Adrenal gland (tissue), 12 donors: ENCODE measurements around the gene SLC29A1. TPM values are rescaled to one million over a fixed set of nuclear protein-coding genes. Genes with fewer than 3 reads are reported as not detected.

Experiments
- DNase-seq, 7 donors: peaks; one replicate each; pipeline ENCODE4 v3.0.0-alpha.2; 2019 to 2020
- H3K27ac ChIP-seq, 5 donors: fragments of 200-600 bp; sonication (generic) in 4 of 5; 1 replicate in 3 of 5; 2 replicates in 2 of 5; pipeline versions ENCODE4 v1.5.1 to v1.8.0; 2016 to 2020; ENCODE audit warnings: mild to moderate bottlenecking in 1 of 5
- H3K27me3 ChIP-seq: fragments of 200-600 bp; 2 replicates; pipeline ENCODE4 v1.8.0; 2021
- H3K36me3 ChIP-seq, 2 donors: fragments of 200-600 bp; replicated peaks in 1 of 2; 1 replicate in 1 of 2; 2 replicates in 1 of 2; pipeline versions ENCODE4 v1.5.1 to v1.8.0; 2018 to 2022
- H3K4me1 ChIP-seq, 2 donors: fragments of 200-600 bp; replicated peaks in 1 of 2; 1 replicate in 1 of 2; 2 replicates in 1 of 2; pipeline versions ENCODE4 v1.5.1 to v1.8.0; 2018 to 2021
- H3K4me3 ChIP-seq, 4 donors: fragments of 200-600 bp; sonication (generic) in 3 of 4; one replicate each; pipeline ENCODE4 v1.5.1; 2016 to 2018
- H3K9me3 ChIP-seq, 3 donors: fragments of 200-600 bp; sonication (generic) in 1 of 3; replicated peaks in 1 of 3; 1 replicate in 2 of 3; 2 replicates in 1 of 3; pipeline versions ENCODE4 v1.5.1 to v1.8.0; 2016 to 2021
- POLR2A ChIP-seq, 2 donors: fragments of 450-650 bp; IDR thresholded peaks; one replicate each; pipeline ENCODE4 v1.6.1; 2017; ENCODE audit warnings: antibody characterized with exemption in 2 of 2, mild to moderate bottlenecking in 2 of 2, moderate library complexity in 1 of 2
- WGBS, 4 donors: extraction: QIAGEN DNeasy Blood & Tissue Kit in 2 of 4; methylation state at CpG; one replicate each; pipeline versions ENCODE4 v1.1.5 to v1.1.7; 2013 to 2017; 5-methylcytosine and 5-hydroxymethylcytosine counted together
- intact Hi-C, 2 donors: fragments of 100-400 bp; cut with DNase I; formaldehyde crosslinking; loops; one replicate each; pipeline versions ENCODE4 v1.14.1 to v1.15.0; 2022 to 2023
- polyA plus RNA-seq, 3 donors: library from polyadenylated mRNA; stranded (reverse); fragments of 200-250 nt in 2 of 3; fragments of 350-450 nt in 1 of 3; fragmentation: Illumina TruSeq in 1 of 3; extraction: RNeasy Lipid Tissue Mini Kit (QIAGEN cat#74804) in 1 of 3; gene quantifications; one replicate each; pipeline ENCODE4 v1.2.3, GENCODE V29; 2013 to 2014
- total RNA-seq, 9 donors: library from RNA; depleted of rRNA in 4 of 9; stranded (reverse); fragments of >200 nt in 4 of 9; fragments of 120-200 nt in 1 of 9; fragmentation: NEBNext Ultra II Directional in 1 of 9; extraction: Animal tissue kit (Norgen Biotek cat#: 25700) in 1 of 9; gene quantifications; one replicate each; pipeline versions ENCODE4 v1.1.0 to v1.2.4, GENCODE V29; 2013 to 2023
- TF ChIP-seq, protein P1 (sequence below), 6 experiments: fragments of 450-650 bp in 4 of 6; fragments of 200-600 bp in 2 of 6; sonication (generic) in 1 of 6; IDR thresholded peaks; 1 replicate in 5 of 6; 2 replicates in 1 of 6; pipeline versions ENCODE4 v1.5.1 to v1.8.0; 2016 to 2021; ENCODE audit warnings: antibody characterized with exemption in 6 of 6, mild to moderate bottlenecking in 2 of 6, moderate library complexity in 1 of 6
- donor health status: healthy with polysubstance abuse.
- donor health status: Bipolar disorder and iron deficiency.
- donor health status: DM: yes; HTN: yes; CAD: no.
- donor health status: DM: no; HTN: no; CAD: no.
- donor health status: DM: no; HTN: no; CAD: no.
- donor health status: DM: yes; HTN: yes; CAD: no.

Gene SLC29A1
- total and polyA plus RNA-seq, 12 donors = 48.6 to 356 (median 134) TPM

DNA sequence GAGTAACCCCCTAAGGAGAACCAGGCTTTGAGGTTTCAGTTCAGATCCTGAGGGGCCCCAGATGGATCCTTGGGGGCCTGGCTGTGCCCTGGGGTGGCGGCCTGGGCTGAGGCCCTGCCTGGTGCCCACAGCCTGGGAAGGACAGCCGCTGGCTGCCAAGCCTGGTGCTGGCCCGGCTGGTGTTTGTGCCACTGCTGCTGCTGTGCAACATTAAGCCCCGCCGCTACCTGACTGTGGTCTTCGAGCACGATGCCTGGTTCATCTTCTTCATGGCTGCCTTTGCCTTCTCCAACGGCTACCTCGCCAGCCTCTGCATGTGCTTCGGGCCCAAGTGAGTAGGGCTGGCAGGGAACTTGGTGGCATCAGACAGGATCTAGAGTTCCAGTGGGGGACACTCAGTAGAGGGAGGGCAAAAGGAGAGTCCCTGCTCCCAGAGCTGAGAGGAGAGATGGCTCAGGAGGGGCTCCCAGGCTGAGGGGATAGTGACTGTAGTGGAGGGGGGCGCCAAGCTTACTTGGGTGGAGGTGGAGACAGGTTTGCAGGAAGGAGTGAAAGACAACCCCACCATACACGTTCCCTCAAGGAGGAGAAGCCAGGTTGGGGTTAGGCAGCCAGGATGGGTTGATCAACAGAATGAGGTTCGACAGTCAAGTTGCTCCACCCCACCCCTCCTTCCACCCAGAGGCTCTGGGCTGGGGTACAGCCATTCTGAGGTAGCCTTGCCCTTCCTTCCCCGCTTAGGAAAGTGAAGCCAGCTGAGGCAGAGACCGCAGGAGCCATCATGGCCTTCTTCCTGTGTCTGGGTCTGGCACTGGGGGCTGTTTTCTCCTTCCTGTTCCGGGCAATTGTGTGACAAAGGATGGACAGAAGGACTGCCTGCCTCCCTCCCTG, 9.5 kb downstream of the SLC29A1 start:
- intact Hi-C loops = loop anchor here (5.0 to 10.0 kb wide), 3 partner anchors 61 to 138 kb away; no protein-coding TSS in a partner anchor
- DNase-seq = peak in 1 of 7 donors; percentile 21
- H3K4me1 ChIP-seq = peaks cover 46 to 67% of the 10 kb centered on the region in 2 donors
- WGBS, 4 donors = 77 to 89% (median 85%) methylated on average over 9 to 16 of the region's 16 CpGs
- no peaks in the 10 kb centered on the region for H3K27me3 ChIP-seq
- TF ChIP-seq POLR2A (IDR thresholded peaks at IDR 0.05) = no peak
- TF ChIP-seq, protein P1, sequence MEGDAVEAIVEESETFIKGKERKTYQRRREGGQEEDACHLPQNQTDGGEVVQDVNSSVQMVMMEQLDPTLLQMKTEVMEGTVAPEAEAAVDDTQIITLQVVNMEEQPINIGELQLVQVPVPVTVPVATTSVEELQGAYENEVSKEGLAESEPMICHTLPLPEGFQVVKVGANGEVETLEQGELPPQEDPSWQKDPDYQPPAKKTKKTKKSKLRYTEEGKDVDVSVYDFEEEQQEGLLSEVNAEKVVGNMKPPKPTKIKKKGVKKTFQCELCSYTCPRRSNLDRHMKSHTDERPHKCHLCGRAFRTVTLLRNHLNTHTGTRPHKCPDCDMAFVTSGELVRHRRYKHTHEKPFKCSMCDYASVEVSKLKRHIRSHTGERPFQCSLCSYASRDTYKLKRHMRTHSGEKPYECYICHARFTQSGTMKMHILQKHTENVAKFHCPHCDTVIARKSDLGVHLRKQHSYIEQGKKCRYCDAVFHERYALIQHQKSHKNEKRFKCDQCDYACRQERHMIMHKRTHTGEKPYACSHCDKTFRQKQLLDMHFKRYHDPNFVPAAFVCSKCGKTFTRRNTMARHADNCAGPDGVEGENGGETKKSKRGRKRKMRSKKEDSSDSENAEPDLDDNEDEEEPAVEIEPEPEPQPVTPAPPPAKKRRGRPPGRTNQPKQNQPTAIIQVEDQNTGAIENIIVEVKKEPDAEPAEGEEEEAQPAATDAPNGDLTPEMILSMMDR (IDR thresholded peaks at IDR 0.05) = no peak
- no peak overlapping the region for H3K4me3 ChIP-seq
- H3K27ac ChIP-seq = peak overlapping the region in 4 of 5 donors; percentile 59 to 98 (median 76)
- peaks cover 0 to 36% of the 10 kb centered on the region in 2 donors for H3K36me3 ChIP-seq
- no peaks in the 10 kb centered on the region for H3K9me3 ChIP-seq

DNA sequence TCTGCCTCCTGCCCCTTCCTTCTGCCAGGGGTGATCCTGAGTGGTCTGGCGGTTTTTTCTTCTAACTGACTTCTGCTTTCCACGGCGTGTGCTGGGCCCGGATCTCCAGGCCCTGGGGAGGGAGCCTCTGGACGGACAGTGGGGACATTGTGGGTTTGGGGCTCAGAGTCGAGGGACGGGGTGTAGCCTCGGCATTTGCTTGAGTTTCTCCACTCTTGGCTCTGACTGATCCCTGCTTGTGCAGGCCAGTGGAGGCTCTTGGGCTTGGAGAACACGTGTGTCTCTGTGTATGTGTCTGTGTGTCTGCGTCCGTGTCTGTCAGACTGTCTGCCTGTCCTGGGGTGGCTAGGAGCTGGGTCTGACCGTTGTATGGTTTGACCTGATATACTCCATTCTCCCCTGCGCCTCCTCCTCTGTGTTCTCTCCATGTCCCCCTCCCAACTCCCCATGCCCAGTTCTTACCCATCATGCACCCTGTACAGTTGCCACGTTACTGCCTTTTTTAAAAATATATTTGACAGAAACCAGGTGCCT, 10.2 kb downstream of the SLC29A1 start:
- DNase-seq = peak in 5 of 7 donors; percentile 16 to 62 (median 33)
- Histone ChIP-seq H3K27ac (peak overlapping the region in 4 of 5 donors; percentile 59 to 98 (median 76)), H3K9me3 (no peaks in the 10 kb centered on the region), H3K36me3 (peaks cover 0 to 36% of the 10 kb centered on the region in 2 donors), H3K4me3 (no peak overlapping the region), H3K27me3 (no peaks in the 10 kb centered on the region), H3K4me1 (peaks cover 42 to 60% of the 10 kb centered on the region in 2 donors)
- TF ChIP-seq, protein P1 (IDR thresholded peaks at IDR 0.05) = no peak
- TF ChIP-seq POLR2A (IDR thresholded peaks at IDR 0.05) = no peak
- intact Hi-C loops = loop anchor here (5.0 to 10.0 kb wide), 3 partner anchors 61 to 139 kb away; no protein-coding TSS in a partner anchor
- WGBS, 4 donors = 48 to 56% (median 54%) methylated on average over 5 to 14 of the region's 14 CpGs

DNA sequence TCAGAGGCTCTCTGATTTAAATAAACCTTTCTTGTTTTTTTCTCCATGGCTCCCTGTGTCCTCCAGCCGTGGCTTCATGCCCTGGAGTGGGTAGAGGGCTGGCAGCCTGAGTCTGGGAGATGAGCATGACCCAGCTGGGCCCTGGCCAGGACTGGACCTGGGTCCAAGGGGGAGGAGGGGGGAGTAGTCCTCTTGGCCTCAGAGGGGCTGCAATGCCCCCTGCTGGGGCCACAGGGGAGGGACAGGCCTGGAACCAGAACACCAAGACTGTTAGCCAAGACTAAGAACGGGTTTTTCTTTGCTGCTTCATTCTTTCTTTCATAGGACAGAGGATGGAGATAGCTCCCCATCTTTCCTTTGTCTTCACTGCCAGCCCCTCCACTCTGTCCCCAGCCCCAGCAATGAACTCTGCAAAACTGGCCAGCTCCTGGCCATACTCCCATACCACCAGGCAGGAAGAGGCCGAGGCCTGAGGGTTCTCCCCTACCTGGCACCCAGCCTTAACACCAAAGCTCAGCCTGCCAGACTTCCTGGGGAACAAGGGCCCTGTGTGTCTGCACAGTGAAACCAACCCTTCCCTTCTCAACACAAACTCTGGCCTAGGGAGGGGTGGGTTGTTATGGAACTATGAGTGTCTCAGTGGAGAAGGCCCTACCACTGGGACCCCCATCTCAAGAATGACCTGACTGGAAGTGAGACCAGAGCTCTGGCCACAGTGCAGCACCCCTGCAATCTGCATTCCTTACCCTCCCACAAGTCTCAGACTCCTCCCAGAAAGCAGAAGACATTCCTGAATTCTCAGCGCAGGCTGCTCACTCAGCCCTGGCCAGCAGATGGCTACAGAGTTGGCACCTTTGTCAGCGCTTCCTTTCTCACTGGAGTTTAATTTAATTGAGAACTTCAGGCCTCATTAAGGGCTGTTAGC, 11.0 kb downstream of the SLC29A1 start:
- Histone ChIP-seq H3K27ac (peak overlapping the region in 4 of 5 donors; percentile 59 to 98 (median 76)), H3K36me3 (peaks cover 0 to 35% of the 10 kb centered on the region in 2 donors), H3K27me3 (no peaks in the 10 kb centered on the region), H3K9me3 (no peaks in the 10 kb centered on the region), H3K4me1 (peaks cover 35 to 53% of the 10 kb centered on the region in 2 donors), H3K4me3 (no peak overlapping the region)
- DNase-seq = peak; percentile 91 to 96 (median 94)
- intact Hi-C loops = loop anchor here (5.0 to 10.0 kb wide), 3 partner anchors 62 to 140 kb away; no protein-coding TSS in a partner anchor
- TF ChIP-seq, protein P1 (IDR thresholded peaks at IDR 0.05) = peak; percentile 42 to 91 (median 81)
- TF ChIP-seq POLR2A (IDR thresholded peaks at IDR 0.05) = no peak
- WGBS, 4 donors = 20 to 29% (median 22%) methylated on average over 5 of the region's 5 CpGs
